GM12801 (cell line): ENCODE measurements around the gene CCDC120.

Experiments
- CTCF ChIP-seq: IDR thresholded peaks from one replicate; pipeline ENCODE4 v1.5.1; 2011; ENCODE audit warnings: control low read depth; ENCODE audit not compliant: insufficient read length; ENCODE audit errors: extremely low read depth

Gene CCDC120

GRCh38 chrX:49058794-49059193 lies at the start of gene CCDC120:
TSS of gene CCDC120 (plus strand) at chrX:49058999. CDS start at chrX:49062042, 3,043 bp downstream.
- TF ChIP-seq CTCF = no peak

GRCh38 chrX:49019050-49019449 lies 39.7 kb upstream of the CCDC120 start:
- TF ChIP-seq CTCF = no peak

- TF ChIP-seq CTCF = no peak
Observed at GRCh38 chrX:49019599-49020249, 39.1 kb upstream of the CCDC120 start.

- TF ChIP-seq CTCF = no peak
Observed at GRCh38 chrX:49029876-49030275, 28.9 kb upstream of the CCDC120 start.

GRCh38 chrX:49030283-49030682 lies 28.5 kb upstream of the CCDC120 start:
- no peak for TF ChIP-seq CTCF

- TF ChIP-seq CTCF = no peak
Observed at GRCh38 chrX:49037883-49038475, 20.8 kb upstream of the CCDC120 start.

GRCh38 chrX:49039598-49040375 lies 19.0 kb upstream of the CCDC120 start:
- no peak for TF ChIP-seq CTCF
